ENCODE measurements around the gene SUCNR1.
"Not testable (repeated sequence)": the region's sequence is repeated elsewhere in the genome, so short reads cannot be mapped to it uniquely, and the experiment has no call there.

DNA sequence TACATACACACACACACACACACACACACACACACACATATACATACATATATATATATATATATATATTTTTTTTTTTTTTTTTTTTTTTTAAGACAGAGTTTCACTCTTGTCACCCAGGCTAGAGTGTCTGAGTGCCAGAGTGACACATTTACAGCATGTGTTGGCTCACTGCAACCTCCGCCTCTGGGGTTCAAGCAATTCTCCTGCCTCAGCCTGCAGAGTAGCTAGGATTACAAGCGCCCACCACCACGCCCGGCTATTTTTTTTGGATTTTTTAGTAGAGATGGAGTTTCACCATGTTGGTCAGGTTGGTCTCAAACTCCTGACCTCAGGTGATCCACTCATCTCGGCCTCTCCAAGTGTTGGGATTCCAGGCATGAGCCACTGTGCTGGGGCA, 636 bp downstream of the SUCNR1 start:
- TF ChIP-seq, protein P1, sequence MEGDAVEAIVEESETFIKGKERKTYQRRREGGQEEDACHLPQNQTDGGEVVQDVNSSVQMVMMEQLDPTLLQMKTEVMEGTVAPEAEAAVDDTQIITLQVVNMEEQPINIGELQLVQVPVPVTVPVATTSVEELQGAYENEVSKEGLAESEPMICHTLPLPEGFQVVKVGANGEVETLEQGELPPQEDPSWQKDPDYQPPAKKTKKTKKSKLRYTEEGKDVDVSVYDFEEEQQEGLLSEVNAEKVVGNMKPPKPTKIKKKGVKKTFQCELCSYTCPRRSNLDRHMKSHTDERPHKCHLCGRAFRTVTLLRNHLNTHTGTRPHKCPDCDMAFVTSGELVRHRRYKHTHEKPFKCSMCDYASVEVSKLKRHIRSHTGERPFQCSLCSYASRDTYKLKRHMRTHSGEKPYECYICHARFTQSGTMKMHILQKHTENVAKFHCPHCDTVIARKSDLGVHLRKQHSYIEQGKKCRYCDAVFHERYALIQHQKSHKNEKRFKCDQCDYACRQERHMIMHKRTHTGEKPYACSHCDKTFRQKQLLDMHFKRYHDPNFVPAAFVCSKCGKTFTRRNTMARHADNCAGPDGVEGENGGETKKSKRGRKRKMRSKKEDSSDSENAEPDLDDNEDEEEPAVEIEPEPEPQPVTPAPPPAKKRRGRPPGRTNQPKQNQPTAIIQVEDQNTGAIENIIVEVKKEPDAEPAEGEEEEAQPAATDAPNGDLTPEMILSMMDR (conservative IDR thresholded peaks at IDR 0.05; ENCODE audit: low read depth, low read length) = not testable (repeated sequence)
- not testable (repeated sequence) for TF ChIP-seq EZH2 (IDR thresholded peaks at IDR 0.05; ENCODE audit: borderline replicate concordance, low read depth, low read length, poor library complexity, severe bottlenecking)
